GF-D8 (cell line): ENCODE measurements around the gene TMEM204.

Experiments used
- DNase-seq: peaks from one replicate; lab custom pipeline; 2025; lab: John Stamatoyannopoulos, UW

TMEM204 gene

GRCh38 chr16:1557576-1557975 lies 24.1 kb downstream of the TMEM204 start:
- DNase-seq: no peak

GRCh38 chr16:1559446-1559975 lies 26.0 kb downstream of the TMEM204 start:
- no peak for DNase-seq

- DNase-seq: no peak
Observed at GRCh38 chr16:1560153-1560552, 26.7 kb downstream of the TMEM204 start.

- DNase-seq: no peak
Observed at GRCh38 chr16:1560866-1561265, 27.4 kb downstream of the TMEM204 start.

GRCh38 chr16:1561266-1561665 lies 27.8 kb downstream of the TMEM204 start:
- DNase-seq: no peak

- DNase-seq: no peak
Observed at GRCh38 chr16:1561836-1562235, 28.4 kb downstream of the TMEM204 start.

GRCh38 chr16:1563786-1564185 lies 30.3 kb downstream of the TMEM204 start:
- DNase-seq: no peak

GRCh38 chr16:1564325-1564724 lies 30.9 kb downstream of the TMEM204 start:
- no peak for DNase-seq

- no peak for DNase-seq
Observed at GRCh38 chr16:1565083-1565805, 31.8 kb downstream of the TMEM204 start.

- DNase-seq: no peak
Observed at GRCh38 chr16:1567988-1568387, 34.5 kb downstream of the TMEM204 start.

GRCh38 chr16:1571012-1571671 lies 37.7 kb downstream of the TMEM204 start:
- no peak for DNase-seq

GRCh38 chr16:1572673-1573072 lies 39.2 kb downstream of the TMEM204 start:
- no peak for DNase-seq

- DNase-seq: no peak
Observed at GRCh38 chr16:1573301-1573700, 39.8 kb downstream of the TMEM204 start.

- no peak for DNase-seq
Observed at GRCh38 chr16:1575578-1575977, 42.1 kb downstream of the TMEM204 start.

GRCh38 chr16:1579214-1579613 lies 45.7 kb downstream of the TMEM204 start:
- DNase-seq: no peak

GRCh38 chr16:1580256-1580655 lies 46.8 kb downstream of the TMEM204 start:
- no peak for DNase-seq

GRCh38 chr16:1580956-1581355 lies 47.5 kb downstream of the TMEM204 start:
- DNase-seq: no peak

- DNase-seq: no peak
Observed at GRCh38 chr16:1581804-1582203, 48.3 kb downstream of the TMEM204 start.

- DNase-seq: no peak
Observed at GRCh38 chr16:1583180-1583579, 49.7 kb downstream of the TMEM204 start.

- no peak for DNase-seq
Observed at GRCh38 chr16:1584926-1585484, 51.5 kb downstream of the TMEM204 start.

GRCh38 chr16:1590366-1590765 lies 56.9 kb downstream of the TMEM204 start:
- DNase-seq: no peak

- no peak for DNase-seq
Observed at GRCh38 chr16:1590930-1591705, 57.7 kb downstream of the TMEM204 start.
